ENCODE data around the gene MAP3K13. TPM values are rescaled to one million over a fixed set of nuclear protein-coding genes. Genes with fewer than 3 reads are reported as not detected.

The MAP3K13 gene
- total and polyA plus RNA-seq, 2 of the 13 experiments (the other 11 are each of a cell fraction or from before 2014, with no cell fraction given), result 24.2 to 26.5 TPM

DNA sequence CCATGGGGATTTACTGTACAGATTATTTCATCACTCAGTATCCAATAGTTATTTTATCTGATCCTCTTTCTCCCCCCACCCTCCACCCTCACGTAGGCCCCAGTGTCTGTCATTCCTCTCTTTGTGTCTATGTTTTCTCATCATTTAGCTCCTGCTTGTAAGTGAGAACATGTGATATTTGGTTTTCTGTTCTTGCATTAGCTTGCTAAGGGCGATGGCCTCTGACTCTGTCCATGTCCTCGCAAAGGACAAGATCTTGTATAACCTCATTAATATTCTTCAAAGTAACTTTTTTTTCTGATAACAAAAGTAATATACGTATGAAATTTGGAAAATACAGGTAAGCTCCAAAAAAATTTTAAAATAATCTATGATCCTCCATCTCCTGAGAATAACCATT, 67.4 kb downstream of the MAP3K13 start:
- no TSS peak for BruUV-seq (replicated peaks)
- TF ChIP-seq RBAK (CRISPR knock-in tag; IDR thresholded peaks at IDR 0.05) (no peak), SOX6 (IDR thresholded peaks at IDR 0.05) (no peak), SOX6 (CRISPR knock-in tag; IDR thresholded peaks at IDR 0.05) (no peak), ZSCAN12 (CRISPR knock-in tag; IDR thresholded peaks at IDR 0.05) (no peak), XBP1 (CRISPR knock-in tag; IDR thresholded peaks at IDR 0.05) (no peak), BRCA1 (CRISPR knock-in tag; IDR thresholded peaks at IDR 0.05) (no peak), ZSCAN31 (CRISPR knock-in tag; IDR thresholded peaks at IDR 0.05; ENCODE audit: low read depth) (no peak), ZNF292 (CRISPR knock-in tag; IDR thresholded peaks at IDR 0.05; ENCODE audit: borderline replicate concordance, low read depth) (no peak), CHD2 (IDR thresholded peaks at IDR 0.05; ENCODE audit: low read depth, low read length) (no peak), ZFP36L2 (CRISPR knock-in tag; IDR thresholded peaks at IDR 0.05) (no peak), SIX4 (CRISPR knock-in tag; IDR thresholded peaks at IDR 0.05) (no peak), ZNF546 (CRISPR knock-in tag; conservative IDR thresholded peaks at IDR 0.05) (no peak), ZNF709 (CRISPR knock-in tag; IDR thresholded peaks at IDR 0.05) (no peak), ETV5 (CRISPR knock-in tag; IDR thresholded peaks at IDR 0.05; ENCODE audit: borderline replicate concordance) (no peak), ZNF780A (CRISPR knock-in tag; IDR thresholded peaks at IDR 0.05) (no peak)
- intact Hi-C loops (cut with micrococcal nuclease; ENCODE audit: unreplicated experiment) (no loop called here), in situ Hi-C loops (cut with HindIII; ENCODE audit: extremely low pct_ligation_motif_present, low pct_unique_long_range_greater_than_20kb) (no loop called here)
- no peak for ATAC-seq
- FAIRE-seq, result no peak
- no peak overlapping the region for H3K27ac ChIP-seq (ENCODE audit: extremely low read length, insufficient read depth, low read length)
- 95% methylated on average over 4 of the region's 4 CpGs for WGBS (ENCODE audit: low lambda C conversion rate)
- H3K4me2 ChIP-seq (ENCODE audit: low read depth, low read length), result no peak overlapping the region
- H3K4me1 ChIP-seq (ENCODE audit: insufficient read depth, low read length), result no peaks in the 10 kb centered on the region
- no peaks in the 10 kb centered on the region for H3K9me3 ChIP-seq (ENCODE audit: low read length)
- H3K36me3 ChIP-seq (replicated peaks in 1 of 2; ENCODE audit: control insufficient read depth in 1 of 2, insufficient read depth in 2 of 2, low read length in 2 of 2), result peaks cover 5 to 17% of the 10 kb centered on the region in 2 experiments; a peak in 3 of 5 replicates
- H3K9ac ChIP-seq (ENCODE audit: insufficient read depth, low read depth, low read length), result no peak overlapping the region
- CTCF ChIA-PET (ENCODE audit: low intra/inter-chr PET ratio, low total read pairs), result no interaction called here
- H3K27me3 ChIP-seq (ENCODE audit: control insufficient read depth in 1 of 2, insufficient read depth in 2 of 2, low read length in 2 of 2), result no peaks in the 10 kb centered on the region
- H4K20me1 ChIP-seq (ENCODE audit: insufficient read depth, low read length), result 0 out of 2 replicates have a peak, but pooled peaks cover 4% of the 10 kb centered on the region
- POLR2A ChIA-PET, result no interaction called here
- H3K79me2 ChIP-seq (ENCODE audit: insufficient read depth, low read length), result no peaks in the 10 kb centered on the region
- no peak overlapping the region for H2AFZ ChIP-seq (ENCODE audit: low read length)
- no peak for DNase-seq (ENCODE audit: low spot score)
- no peak overlapping the region for H3K4me3 ChIP-seq (replicated peaks in 1 of 3; ENCODE audit: insufficient read depth in 1 of 3, low read depth in 2 of 3, low read length in 3 of 3)

All from HepG2 (cell line).